NCI-H146 (cell line): ENCODE data around the gene ANAPC16.
A peak's percentile ranks its signal among the peaks of the same experiment; 100 is the strongest.
"Not testable (repeated sequence)": the region's sequence is repeated elsewhere in the genome, so short reads cannot be mapped to it uniquely, and the experiment has no call there.

Experiments
- DNase-seq: peaks from one replicate; lab custom pipeline; 2025; lab: John Stamatoyannopoulos, UW

Gene ANAPC16

DNA sequence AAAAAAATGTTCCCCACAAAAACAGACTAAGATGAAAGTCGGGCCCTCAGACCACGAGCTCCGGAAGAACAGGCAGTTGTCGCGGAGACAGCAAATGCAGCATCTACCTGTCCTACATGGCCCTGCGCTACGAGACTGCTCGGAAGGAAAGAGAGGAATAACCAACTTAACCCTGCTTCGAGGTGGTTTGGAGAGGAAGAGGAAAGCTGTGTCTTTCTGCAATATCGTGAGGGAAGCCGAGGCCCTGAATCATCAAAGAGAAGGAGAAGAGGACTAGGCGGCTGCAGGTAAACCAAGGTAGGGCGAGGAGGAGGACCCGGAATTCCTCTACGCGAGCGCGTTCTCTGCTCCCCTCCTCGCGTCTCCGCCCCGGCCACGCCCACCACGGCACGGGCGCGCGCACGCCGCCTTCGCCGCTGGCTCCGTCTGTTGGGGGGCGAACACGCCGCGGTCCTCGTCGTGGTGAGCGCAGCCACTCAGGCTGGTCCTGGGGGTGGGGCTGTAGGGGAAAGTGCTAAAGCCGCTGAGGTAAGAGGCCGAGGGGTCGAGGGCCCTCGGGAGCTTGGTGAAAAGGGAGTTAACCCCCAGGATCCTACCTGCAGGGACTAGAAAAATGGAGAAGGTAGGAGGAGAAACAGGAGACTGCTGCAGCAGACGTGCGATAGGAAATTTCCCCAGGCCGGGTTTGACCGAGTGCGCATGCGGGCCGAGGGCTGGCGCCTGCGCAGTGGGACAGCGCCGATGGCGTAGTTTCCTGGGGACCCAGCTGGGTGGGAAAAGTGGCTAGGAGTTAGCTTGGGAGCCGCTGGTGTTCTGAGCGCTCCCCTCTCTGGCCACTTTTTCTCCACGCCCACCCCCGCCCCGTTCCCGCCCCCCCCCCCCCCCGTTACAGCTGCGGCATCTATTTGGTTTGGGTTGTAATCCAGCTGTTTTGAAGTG is at the start of gene ANAPC16, which contains the start of gene ASCC1:
Gene ANAPC16, plus strand, starts transcription at position 402 of the 939 bp plus-strand sequence. CDS start 7,903 bp downstream, outside the sequence.
Gene ASCC1, minus strand, starts transcription at position 666 of the 939 bp plus-strand sequence. CDS start 2,978 bp downstream, outside the sequence.
- DNase-seq: peak; percentile 89

DNA sequence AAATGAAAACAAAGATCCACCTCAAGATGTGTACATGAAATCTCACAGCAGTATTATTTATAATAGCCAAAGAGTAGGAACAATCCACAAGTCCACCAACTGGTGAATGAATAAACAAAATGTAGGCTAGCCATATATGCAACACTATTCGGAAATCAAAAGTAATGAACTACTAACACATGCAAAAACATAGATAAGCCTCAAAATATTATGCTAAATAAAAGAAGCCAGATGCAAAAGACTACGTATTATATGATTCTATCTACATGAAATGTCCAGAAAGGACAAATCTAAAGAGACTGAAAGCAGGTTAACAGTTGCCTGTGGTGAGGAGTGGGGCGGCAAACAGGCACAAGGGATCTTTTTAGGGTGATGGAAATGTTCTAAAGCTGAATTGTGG is 48.7 kb upstream of the ANAPC16 start:
- no peak for DNase-seq

DNA sequence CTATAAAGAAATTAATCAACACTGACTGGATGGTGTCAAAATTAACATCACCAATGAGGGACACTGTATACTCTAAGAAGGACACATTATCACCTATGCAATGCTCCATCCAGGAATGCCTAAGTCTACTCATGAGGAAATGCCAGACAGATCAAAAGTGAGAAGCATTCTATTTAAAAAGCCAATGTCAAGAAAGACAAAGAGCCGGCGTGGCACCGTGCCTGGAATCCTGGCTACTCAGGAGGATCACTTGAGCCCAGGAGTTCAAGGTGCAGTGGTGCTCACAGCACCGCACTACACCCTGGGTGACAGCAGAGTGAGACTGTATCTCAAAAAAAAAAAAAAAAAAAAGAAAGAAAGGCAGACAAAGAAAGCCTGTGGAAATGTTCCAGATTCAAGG is 45.5 kb upstream of the ANAPC16 start:
- no peak for DNase-seq

DNA sequence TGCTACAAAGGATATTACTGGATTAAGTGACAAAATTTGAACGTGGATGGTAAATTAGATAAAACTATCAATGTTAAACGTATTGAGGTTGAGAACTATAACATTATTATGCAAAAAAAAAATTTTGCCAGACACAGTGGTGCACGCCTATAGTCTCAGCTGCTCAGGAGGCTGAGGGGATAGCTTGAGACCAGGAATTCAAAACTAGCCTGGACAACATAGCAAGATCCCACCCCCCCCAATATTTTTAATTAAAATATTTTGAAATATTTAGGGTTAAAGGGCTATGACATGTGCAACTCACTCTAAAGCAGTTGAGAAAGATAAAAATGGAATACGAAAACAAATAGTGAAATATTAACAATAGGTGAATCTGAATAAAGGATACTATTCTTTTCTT is 45.1 kb upstream of the ANAPC16 start:
- no peak for DNase-seq

DNA sequence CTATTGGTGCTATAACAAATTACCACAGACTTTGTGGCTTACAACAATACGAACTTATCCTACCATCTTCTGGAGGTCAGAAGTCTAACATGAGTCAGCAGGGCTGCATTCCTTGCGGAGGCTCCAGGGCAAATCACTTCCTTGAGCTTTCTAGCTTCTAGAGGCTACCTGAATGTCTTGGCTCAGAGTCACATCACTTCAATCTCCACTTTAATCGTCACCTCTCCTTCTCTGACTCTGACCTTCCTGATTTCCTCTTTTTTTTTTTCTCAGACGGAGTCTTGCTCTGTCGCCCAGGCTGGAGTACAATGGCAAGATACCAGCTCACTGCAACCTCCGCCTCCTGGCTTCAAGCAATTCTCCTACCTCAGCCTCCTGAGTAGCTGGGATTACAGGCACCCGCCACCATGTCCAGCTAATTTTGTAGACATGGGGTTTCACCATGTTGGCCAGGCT is 44.6 kb upstream of the ANAPC16 start:
- DNase-seq: no peak

DNA sequence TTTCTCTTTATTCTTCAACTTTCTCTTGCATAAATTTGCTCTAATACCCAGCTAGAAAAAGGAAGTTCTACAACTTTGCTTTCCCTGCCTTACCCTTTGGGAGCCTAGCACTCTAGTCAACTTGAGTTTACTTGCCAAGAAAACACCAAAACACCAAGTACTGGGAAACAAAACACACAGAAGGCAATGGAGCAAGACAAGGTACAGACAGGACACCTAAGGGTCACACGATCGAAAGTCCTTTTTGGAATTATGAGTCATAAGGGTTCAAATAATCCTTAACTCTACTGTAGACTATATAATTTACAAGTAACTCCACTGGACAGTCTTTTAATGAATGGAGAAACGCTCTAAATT is 42.6 kb upstream of the ANAPC16 start:
- DNase-seq: no peak

DNA sequence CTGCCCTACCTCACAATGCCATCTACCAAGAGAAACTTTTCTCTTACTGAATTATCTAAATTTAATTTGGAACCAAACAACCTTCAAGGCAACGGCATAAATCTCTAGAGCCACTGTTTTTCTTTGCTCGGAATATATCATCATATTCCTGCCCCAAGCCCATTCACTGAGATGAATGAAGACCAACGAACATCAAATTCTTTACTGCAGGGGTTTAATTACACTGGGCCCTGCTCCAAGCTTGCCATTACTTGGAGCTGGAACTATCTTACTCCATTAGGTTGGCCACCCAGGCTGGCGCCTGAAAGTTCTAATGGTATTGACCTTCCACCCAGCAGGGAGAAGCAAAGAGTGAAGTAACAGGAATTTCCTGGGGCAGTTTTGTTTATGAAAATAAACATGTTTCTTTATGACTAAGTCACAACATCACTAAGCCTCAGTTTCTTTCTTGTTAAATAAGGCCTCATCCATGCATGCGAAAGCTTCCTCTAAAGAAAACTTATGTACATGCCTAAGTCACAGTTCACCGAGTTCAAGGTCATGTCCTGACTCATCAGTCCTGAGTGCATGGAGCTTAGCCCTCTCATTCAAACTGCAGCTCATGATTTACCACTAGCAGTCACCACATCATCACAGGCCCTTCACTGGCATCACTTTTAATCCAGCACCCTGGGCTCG is 42.1 kb upstream of the ANAPC16 start:
- DNase-seq: peak; percentile 37

DNA sequence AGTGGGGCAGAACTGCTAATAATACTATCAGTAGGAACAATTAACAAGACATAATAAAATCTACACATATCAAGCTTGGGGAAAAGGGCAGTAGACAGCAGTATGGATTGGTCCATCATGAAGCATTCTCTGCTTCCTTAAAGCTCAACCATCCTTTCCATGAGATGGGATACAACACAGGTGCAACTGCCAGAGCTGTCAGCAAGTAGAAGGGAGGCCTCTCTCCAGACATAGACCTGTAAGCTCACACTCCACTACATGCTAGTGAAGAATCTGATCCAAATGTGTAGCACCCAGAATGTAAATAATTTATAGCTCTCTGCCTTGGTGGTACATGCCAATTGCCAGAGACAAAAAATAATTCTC is 41.5 kb upstream of the ANAPC16 start:
- DNase-seq: no peak

DNA sequence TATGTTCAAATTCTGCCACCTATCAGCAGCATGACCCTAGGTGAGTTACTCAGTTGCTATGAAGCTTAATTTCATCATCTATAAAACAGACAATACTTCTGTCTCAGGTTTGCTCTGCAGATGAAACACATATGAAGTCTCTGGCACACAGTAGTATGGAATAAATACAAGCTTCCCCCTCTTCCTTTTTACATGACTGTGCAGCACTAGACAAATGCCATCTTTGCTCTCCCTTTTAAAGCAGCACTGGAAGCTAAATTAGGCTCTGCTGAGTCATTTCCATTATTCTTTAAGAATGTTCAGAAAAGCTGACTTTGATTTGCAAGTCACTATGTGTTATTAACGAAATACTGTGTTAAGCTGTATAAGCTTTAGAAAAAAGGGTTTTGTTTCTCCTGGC is 40.7 kb upstream of the ANAPC16 start:
- no peak for DNase-seq

DNA sequence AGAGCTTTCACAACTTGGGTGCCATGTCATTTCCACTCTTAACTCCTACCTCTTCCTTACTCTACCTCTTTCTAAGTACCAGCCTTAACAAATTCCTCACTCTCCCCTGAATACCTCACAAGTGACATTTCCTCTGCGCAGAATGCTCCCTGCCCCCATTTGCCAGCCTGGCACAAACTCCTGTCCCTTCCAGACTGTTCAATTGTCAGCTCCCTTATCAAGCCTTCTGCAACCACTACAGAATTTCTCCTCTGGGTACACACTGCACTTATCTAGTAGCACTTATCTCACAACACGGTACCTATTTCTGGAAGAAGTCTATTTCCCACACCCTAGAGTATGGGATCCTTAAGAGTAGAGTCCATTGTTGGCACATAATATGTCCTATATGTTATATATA is 39.1 kb upstream of the ANAPC16 start:
- no peak for DNase-seq

DNA sequence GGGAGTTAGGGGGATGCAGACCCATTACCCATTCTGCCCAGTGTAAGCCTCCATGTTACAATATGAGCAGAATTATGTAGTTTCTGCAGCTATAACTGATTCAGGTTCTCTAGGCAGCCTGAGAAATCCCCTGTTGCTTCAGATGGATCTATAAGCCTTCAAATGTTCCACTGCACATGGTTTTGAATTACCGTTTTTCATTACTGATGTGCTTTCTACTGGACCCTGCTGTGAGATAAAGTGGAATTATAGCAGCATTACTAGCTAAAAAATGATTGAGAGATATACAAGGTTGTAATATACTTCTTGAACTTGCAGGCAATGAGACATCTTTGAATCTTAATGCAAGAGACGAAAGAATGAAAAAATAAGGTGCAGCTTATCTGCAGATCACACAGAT is 38.4 kb upstream of the ANAPC16 start:
- no peak for DNase-seq

DNA sequence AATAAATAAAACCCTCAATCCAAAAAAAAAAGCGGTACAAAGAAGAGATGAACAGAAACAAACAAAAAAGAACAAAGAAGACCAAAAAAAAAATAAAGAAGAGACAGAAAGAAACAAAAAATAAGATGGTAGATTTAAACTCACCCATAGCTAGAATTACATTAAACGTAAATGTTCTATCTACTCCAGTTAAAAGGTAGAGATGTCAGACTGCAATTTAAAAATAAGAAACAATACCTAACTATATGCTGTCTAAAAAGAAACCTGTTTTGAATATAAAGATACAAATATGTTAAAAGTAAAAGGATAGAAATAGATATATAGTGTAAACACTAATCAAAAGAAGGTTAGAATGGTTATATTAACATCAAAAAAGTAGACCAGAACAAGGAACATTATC is 31.7 kb upstream of the ANAPC16 start:
- no peak for DNase-seq

DNA sequence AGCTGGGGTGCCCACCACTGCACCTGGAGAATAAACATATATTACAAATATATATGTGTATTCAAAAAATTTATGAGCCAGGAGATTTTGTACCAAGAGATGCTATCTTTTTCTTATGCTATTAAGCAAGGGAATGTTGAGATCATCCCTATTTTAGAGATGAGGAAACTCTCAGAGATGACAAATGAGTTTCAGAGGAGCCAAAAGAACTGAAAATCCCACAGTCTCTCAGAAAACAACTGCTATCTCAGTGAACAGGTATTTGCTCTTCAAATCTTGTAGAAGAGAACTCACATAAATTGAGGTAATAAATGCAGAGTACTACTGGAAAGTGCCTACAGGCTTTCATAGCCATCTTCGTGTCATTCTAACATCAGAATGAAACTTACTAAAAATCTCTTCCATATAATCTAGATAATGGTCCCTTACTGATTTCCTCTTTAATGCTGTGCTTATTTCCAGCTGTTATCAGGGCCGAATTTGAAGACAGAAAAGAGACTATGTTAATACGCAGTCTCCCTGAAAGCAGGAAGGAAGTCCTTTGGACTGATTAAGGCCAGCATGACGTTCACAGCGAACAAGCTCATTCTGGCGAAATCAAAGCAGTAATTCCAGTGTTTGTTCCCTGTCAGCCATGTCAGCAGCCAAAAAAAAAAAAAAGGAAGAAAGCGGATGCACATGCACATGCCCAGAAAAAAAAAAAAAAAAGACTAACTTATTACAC is 29.4 kb upstream of the ANAPC16 start:
- DNase-seq: peak; percentile 12

DNA sequence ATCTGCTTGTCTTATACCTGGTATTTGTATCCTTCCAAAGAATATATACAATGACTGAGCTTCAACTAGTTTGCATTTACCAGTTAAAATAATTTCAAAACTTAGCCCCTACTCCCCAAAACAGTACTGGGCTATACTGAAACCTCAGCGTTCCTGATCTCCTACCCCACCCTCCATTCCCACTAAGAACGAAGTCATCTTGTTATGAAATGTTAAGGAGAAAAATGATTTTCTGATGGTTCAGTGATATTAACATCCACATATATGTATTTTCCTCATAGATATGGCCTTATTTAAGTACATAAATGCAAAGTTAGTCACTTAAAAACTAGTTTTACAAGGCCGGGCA is 28.9 kb upstream of the ANAPC16 start:
- DNase-seq: no peak

DNA sequence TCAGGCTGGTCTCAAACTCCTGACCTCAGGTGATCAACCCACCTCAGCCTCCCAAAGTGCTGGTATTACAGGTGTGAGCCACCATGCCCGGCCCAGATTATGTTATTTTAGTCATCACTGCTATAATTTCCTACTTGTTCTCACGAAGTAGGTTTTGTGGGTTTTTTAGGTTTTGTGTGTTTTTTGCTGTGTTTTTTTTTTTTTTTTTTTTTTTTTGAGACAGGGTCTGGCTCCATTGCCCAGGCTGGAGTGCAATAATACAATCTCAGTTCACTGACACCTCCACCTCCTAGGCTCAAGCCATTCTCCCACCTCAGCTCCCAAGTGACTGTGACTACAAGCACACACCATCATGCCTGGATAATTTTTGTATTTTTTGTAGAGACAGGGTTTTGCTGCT is 20.9 kb upstream of the ANAPC16 start:
- no peak for DNase-seq

DNA sequence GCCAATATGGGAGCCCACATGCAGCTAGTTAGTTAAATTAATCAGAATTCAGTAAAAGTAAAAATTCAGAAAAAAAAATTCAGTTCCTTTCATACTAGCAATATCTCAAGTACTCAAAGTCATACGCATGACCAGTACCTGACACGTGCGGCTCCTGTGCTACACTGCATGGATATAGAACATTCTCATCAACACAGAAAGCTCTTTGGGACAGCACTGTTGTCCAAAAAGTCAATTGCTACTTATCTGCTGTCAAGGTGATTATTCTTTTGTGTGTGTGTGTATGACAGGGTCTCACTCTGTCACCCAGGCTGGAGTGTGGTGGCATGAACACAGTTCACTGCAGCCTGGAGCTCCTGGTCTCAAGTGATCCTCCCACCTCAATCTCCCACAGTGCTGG is 14.9 kb upstream of the ANAPC16 start:
- DNase-seq: no peak

DNA sequence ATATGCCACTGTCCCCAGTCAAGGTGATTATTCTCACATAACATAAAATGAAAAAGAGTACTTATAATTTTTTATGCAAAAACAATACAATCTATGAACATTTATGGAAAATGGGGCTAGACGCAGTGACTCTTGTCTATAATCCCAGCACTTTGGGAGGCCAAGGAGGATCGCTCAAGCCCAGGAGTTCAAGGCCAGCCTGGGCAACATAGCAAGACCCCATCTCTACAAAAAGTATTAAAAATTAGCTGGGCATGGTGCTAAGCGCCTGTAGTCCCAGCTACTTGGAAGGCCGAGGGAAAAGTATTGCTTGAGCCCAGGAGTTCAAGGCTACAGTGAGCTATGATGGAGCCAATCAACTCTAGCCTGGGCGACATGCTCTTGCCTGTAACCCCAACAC is 14.5 kb upstream of the ANAPC16 start:
- no peak for DNase-seq

DNA sequence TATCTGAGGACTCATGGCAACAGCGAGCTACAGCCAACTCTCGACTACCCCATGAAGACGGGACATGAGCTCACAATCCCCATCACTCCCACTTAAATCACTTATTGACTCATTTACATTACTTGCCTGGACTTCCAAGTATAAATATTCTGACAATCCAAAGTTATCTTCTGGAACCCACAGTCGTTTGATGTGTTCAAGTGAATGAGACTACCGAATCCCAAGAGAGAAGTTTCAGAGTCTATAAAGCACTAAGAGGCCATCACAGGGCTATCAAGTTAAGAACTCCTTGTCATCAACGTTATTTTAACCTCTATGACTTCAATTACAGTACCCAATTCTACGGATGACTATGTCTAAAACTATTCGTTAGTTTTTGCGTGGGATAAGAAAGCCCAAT is 11.5 kb upstream of the ANAPC16 start:
- DNase-seq: no peak

DNA sequence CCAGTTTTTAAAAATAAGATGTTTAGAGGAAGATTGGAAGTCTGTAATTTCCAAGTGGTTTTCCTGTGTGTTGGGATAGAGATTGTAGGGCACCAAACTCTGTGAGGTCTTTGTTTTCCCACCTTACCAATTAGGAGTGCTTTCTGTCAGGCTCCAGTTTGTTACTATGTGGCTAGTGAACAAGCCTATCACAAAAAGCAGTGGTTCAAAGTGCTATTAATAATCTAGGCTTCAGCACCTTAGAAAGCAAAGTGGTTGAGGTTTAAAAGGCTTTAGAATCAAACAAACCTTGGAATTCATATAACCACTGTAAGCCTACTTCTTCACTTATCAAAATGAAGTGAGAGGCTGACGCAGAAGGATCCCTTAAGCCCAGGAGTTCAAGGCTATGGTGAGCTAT is 11.1 kb upstream of the ANAPC16 start:
- no peak for DNase-seq

DNA sequence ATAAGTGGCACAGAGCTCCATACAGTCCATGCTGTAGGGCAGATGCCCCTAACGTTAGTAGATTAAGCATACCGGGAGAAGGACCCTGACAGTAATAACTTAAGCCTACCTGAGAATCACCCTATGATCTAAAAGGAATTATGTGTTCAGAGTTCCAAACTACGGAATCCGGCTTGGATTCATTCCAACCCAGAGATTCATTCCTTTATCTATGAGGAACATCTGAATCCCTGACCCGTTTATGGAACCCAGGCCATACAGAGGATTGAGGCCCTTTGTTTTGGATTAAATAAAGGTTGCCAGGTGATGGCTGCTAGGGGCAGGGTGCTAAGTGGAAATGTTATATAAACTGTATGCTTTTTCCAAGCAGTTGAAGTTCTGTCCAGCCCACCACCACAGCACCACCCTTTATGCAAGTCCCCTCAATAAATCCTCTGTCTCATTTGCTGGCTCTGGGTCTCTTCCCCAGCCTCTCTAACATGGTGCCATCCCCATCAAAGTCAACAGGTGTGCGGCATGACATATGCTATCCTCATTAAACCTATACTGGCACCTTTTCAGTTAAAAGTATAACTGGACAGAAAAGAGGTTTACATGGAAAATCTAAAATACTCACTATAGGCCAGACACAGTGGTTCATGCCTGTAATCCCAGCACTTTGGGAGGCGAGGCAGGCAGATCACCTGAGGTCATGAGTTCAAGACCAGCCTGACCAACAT is 9.1 kb upstream of the ANAPC16 start:
- no peak for DNase-seq

DNA sequence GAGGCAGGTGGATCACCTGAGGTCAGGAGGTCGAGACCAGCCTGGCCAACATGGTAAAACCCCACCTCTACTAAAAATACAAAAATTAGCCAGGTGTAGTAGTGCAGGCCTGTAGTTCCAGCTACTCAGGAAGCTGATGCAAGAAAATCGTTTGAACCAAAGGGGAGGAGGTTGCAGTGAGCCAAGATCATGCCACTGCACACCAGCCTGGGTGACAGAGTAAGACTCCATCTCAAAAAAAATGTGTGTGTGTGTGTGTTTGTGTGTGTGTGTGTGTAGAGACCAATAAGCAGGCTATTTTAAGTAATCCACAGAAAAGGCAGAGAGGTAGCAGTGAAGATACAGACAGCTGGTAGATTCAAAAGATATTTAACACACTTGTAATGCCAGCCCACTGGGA is 7.3 kb upstream of the ANAPC16 start:
- not testable (repeated sequence) for DNase-seq

DNA sequence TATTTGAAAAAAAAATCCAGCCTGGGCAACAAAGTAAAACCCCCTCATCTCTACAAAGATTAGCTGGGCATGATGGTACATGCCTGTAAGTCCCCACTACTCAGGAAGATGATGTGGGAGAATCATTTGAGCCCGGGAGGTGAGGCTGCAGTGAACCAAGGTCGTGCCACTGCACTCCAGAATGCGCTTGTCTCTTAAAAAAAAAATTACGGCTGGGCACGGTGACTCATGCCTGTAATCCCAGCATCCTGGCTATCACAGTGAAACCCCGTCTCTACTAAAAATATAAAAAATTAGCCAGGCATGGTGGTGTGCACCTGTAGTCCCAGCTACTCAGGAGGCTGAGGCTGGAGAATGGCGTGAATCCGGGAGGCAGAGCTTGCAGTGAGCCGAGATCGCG is 4.4 kb upstream of the ANAPC16 start:
- not testable (repeated sequence) for DNase-seq
